Body of pancreas (tissue), 4 donors: ENCODE data around the gene PTGDS.

Experiments
- CTCF ChIP-seq, 7 experiments: fragments of 450-650 bp in 4 of 7; fragments of 200-600 bp in 3 of 7; sonication (generic) in 3 of 7; IDR thresholded peaks; one replicate each; pipeline ENCODE4 v1.5.1; 2016 to 2019; ENCODE audit warnings: antibody characterized with exemption in 7 of 7
- POLR2A ChIP-seq, 3 donors: fragments of 450-650 bp; IDR thresholded peaks; one replicate each; pipeline ENCODE4 v1.6.1; 2016; ENCODE audit warnings: antibody characterized with exemption in 3 of 3, mild to moderate bottlenecking in 2 of 3

GRCh38 chr9:137014166-137014565, 36.9 kb downstream of the PTGDS start:
- TF ChIP-seq CTCF (IDR thresholded peaks at IDR 0.05): no peak
- no peak for TF ChIP-seq POLR2A (IDR thresholded peaks at IDR 0.05)
